Activated naive CD4-positive, alpha-beta T cell treated with Interleukin-2 at 50 U/mL for 16 hours (primary cell): ENCODE measurements around the gene NELL1.

Experiments used
- DNase-seq: peaks from one replicate; pipeline ENCODE4 v3.0.0-alpha.2; 2020

The NELL1 gene

DNA sequence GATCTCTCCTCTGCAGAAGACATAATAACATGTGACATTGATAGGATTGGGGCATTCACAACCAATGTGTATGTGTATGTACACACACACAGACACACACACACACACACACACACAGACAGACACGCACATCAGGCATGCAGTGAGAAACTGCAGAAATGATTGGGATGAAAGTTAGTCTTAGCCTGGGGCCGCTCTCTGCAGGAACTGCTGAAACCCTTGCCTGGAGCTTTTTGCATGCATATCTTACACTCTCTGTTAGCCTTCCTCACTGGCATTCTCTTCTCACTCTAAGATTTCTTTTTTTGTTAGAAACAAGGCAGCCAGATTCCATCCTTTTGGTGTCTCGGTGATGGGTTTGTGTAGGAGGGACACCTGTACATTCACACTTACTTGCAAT is 337.9 kb downstream of the NELL1 start:
- no peak for DNase-seq

DNA sequence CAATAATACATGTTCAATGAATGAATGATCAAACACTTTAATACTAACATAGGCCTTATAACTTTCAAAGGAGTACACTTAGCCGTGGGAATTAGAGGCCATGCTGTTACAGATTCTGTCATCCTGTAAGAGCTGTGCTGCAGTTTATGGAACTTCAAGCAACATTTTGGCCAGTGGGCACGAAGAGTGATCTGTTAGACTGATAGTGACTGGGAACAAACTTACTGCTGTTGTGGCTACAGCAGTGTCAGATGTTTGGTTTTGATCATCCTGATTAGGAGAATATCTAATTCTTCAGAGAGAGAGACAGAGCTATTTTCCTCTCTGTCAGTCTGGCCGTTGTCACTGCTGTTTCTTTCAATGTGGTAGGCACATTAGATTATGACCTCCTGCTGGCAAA is 348.9 kb downstream of the NELL1 start:
- no peak for DNase-seq

DNA sequence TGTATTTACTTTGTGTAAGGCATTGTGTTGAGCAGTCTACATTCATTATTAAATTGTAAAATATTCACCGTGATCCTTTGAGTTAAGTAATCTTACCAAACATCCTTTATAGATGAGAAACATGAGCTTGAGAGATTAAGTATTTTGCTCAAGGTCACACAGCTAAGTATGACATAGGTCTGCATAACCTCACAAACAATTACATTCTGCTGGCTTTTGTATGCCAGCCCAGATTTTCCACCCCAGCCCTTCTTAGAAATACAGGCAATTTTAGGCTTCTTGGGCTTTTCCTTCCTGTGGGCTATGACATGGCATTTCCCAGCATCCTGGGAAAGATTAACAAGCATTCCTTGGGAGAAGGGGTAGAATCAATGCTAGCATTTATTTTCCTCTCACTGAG is 357.3 kb downstream of the NELL1 start:
- no peak for DNase-seq

DNA sequence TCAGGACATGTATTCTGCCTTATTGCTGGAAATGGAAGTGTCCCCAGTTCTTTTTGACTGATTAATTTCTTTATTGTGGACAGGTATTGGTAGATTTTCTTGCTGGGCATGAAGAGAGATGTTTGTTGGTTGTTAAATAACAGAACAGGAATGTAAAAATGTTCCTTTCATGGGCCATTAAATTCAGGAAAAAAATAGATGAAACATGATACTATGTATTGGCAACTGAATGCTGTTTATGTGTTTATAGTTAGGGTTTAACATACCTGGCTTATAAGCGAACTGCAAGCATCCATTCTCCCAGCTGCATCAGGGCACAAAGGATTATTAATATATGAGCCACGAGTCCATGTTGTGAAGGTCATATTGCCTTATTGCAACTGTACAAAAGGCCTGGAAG is 368.5 kb downstream of the NELL1 start:
- DNase-seq, result no peak

- no peak for DNase-seq
These were observed 369.4 kb downstream of the NELL1 start for GRCh38 chr11:21038801-21039200.

DNA sequence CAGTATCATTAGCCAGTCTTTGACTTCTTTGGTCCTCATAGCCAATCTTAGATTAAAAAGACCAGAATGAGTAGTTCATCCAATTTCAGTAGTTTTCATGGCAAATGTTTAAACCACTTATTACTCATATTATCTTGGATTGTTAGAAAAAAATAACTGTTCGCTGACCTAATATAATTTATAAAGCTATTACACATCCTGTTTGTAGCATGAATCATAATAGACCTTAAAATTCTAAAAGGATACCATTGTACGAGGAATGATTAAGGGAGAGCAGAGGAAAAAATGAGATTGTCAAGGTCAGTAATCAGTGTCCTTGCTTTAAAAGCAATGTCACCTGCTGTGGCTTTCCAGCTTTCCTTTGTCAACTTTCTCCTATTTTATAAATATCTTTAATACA is 371.2 kb downstream of the NELL1 start:
- DNase-seq, result no peak

DNA sequence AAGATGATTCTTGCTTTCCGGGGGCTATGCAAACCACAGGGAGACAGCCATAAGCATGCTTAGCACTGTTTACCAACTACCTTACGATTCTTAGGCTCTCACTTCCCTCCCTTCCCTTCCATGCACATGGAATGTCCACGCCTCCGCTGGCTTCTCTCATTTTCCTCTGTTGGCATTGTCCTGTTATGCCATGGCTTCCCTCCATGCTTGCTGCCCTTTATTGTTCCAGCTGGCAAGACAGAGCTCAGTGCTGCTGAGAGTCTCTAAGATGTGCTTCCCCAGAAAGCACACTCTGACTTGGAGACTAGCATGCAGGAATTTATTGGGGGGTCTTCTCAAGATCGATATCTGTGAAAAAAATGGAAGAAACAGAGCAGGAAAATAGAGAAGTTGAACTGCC is 379.2 kb downstream of the NELL1 start:
- DNase-seq, result no peak

- DNase-seq, result no peak
These were observed 384.1 kb downstream of the NELL1 start for GRCh38 chr11:21053466-21053865.

DNA sequence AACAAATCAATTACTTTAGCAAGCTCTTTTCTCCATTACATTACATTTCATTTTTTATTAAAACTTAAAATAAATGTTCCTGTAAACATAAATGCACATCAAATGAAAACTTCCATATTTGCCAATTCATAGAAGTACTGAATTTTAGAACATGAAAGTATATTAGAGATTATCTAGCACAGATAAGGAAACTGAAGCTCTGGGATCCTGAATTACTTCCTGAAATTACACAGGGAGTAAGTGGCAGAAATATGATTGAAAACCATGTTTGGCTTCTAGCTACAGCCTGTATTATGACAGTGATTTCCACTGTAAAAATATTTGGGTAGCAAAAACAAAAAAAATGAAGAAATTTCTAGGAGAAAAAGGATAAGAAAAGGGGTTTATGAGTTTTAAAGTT is 387.3 kb downstream of the NELL1 start:
- DNase-seq, result no peak

DNA sequence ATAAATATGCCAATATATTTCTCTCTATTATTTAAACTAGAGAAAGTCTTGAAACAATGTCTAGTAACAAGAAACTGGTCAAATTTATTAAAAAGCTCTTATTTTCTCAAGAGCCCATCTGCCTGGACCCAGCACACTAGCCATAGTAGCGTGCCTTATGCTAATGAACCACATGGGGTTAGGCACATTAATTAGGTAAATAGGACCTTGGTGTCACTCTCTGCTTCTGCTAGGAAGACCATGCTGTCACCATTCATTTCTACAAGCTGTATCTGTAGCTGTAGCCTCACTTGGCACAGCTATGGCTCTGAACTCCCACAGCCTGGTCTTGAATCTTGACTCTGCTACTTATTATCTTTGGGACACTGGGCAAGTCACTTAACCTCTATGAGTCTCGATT is 390.5 kb downstream of the NELL1 start:
- DNase-seq, result no peak

DNA sequence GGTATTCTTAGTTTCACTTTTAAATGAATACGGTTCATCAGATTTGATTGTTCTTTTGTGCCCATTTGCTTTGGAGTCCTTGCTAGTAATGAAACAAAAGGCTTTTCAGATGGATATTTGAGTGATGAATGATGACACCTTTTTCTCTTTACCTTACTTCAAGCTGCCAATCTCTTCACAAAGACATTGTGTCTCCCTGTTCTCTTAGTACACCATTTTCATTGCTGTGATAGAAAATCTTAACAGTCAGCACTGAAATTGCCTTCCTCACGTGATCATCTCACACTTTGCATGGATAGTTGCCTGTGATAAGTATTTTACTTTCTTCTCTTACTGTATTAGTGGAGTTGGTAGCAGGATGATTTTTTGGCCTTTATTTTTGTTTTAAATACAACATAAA is 396.6 kb downstream of the NELL1 start:
- no peak for DNase-seq

- no peak for DNase-seq
These were observed 399.5 kb downstream of the NELL1 start for GRCh38 chr11:21068886-21069285.

DNA sequence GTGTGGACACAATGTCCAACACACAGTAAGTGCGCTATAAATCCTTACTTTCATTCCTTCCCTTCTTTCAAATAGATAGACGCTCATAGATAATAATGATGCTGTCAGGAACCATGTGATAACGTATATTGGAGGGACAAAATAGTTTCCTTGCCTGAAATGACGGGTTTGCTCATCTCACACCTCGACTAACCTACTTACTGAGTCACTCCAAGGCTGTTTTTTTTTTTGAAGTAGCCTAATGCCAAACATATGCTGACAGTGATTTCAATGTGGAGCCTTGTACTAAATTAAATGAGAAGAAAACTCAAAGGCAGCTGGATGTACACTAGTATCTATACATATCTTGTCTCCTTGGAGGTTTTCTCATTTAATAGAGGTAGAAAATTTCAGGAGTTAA is 400.5 kb downstream of the NELL1 start:
- no peak for DNase-seq

GRCh38 chr11:21072558-21072957 is 403.2 kb downstream of the NELL1 start:
- no peak for DNase-seq

DNA sequence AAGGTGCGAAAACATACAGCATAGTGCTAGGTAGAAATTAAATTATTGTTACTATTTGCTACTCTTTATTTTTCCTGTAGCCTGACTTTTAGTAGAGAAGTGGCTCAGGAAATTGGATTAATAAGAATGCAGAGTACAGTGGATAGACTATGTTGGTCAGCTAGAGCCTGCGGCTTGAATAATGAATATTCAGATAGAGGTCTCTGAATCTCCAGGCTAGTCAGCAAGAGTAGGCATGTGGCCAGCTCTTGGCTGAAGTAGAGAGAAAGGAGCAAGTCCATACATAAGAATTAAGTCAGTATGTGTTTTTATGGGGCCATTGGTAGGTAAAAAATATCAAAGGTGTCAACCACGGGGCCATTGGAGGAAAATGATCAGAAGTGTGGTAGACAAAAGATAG is 413.5 kb downstream of the NELL1 start:
- no peak for DNase-seq

GRCh38 chr11:21088930-21089329 is 419.5 kb downstream of the NELL1 start:
- DNase-seq, result no peak

- DNase-seq, result no peak
These were observed 435.3 kb downstream of the NELL1 start for GRCh38 chr11:21104641-21105040.

DNA sequence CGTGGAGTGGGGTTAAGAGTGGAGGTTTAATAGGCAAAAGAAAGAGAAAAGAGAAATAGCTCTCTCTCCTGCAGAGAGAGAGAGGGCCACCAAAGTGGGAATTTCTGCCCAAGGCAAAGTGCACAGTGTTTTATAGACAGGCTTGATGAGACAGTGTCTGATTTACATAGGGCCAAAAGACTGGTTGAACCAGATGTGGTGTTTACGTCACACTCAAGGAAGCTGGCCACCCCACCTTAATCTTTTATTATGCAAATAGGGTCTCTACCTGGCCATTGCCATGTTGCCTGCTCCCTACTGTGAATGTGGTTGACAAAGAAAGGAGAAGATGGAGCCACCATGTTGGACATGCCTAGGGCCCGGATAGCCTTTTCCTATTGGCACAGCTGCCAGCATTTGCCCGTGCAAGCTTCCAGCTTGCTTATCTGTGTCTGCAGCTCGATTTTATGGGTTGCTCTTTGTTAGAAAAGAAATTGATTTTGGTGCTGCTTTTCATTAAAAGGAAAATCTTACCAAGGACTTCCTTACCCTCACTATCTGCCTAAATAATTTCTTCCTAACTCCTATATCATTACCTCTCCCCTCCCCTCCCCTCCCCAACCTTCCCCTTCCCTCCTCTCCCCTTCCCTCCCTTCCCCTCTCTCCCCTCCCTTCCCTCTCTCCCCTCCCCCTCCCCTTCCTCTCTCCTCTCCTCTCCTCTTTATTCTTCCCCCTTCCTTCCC is 436.0 kb downstream of the NELL1 start:
- no peak for DNase-seq

GRCh38 chr11:21109341-21109740 is 440.0 kb downstream of the NELL1 start:
- no peak for DNase-seq

GRCh38 chr11:21110415-21110814 is 441.0 kb downstream of the NELL1 start:
- DNase-seq, result no peak

GRCh38 chr11:21113876-21114275 is 444.5 kb downstream of the NELL1 start:
- DNase-seq, result no peak

DNA sequence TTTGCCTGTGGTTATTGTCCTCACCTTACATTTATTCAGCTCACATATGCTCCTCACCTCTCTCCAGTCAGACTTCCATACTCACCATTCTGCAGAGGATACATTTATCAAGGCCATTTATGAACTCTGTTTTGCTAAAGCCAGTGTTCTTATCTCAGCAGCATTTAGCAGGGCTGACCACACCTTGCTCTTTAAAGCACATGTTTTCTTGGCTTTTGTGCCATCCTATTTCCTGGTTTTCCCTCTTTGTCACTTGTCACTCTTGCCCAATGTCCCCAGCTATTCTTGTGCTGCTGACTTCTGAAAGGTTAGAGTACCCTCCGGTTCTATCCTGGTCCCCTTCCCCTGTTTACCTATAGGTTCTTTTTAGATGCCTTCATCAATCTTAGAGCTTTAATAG is 446.6 kb downstream of the NELL1 start:
- no peak for DNase-seq

DNA sequence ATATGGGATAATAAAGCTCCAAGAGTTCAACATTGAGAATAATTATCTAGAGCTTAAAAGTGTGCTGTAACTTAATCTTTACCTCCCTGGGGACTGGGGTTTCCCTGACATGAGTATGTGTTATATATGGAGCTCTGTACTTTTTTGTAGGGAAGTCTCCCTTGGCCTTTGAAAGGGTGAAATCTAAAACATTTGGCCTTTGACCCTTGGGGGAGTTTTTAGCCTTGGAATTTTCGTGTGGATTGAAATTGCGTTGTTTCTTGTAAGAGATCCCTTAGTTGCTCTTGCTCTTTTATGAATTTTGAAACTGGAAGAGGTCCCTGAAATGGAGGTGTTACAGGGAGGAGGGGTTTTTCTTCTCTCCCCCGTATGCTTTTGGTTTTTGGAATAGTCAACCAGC is 450.0 kb downstream of the NELL1 start:
- no peak for DNase-seq

DNA sequence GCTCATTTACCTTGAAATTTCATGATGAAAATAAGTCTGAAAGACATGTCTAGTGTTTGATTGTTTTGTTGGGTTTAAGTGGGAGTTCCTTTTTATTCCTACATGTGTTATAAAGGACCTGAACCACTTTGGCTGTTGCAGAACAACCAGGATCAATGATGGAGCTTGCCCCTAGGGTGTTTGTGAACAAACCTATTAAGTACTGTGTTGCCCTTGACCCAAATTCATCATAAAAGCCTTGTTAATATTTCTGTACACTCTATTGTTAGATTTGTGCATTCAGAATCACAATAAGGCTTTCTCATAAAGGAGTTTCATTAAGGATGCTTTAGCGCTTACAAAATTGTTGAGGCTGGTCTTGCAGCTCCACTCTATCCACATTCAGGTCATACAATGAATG is 452.6 kb downstream of the NELL1 start:
- DNase-seq, result no peak

DNA sequence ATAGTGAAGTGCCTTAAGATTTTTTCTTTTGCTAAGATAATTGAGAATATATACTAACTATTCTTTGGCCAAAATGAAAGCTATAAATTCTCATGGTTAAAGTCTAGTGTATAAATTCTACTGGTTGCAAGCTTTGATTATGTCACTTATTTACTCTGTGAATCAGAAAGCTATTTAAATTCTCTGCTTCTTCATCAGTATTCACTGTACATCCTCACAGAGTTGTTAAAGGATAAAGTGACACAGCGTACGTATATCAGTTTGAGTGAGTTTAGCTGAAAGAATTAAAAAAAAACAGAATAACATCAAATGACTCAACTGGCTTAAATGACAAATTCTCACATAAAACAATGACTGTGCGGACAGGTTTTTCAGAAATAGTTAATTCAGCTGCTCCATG is 453.1 kb downstream of the NELL1 start:
- no peak for DNase-seq
